Esophagus muscularis mucosa (tissue), 4 donors: Measurements from ENCODE around the gene LIN9.

Experiments used
- CTCF ChIP-seq, 3 experiments: fragments of 200-600 bp in 2 of 3; fragments of 450-650 bp in 1 of 3; sonication (generic) in 2 of 3; IDR thresholded peaks; one replicate each; pipeline ENCODE4 v1.5.1; 2017 to 2019; ENCODE audit warnings: antibody characterized with exemption in 3 of 3, mild to moderate bottlenecking in 2 of 3, moderate library complexity in 1 of 3
- EP300 ChIP-seq: sonication (generic); formaldehyde crosslinking; IDR thresholded peaks from one replicate; pipeline ENCODE4 v1.6.1; 2017; ENCODE audit warnings: antibody characterized with exemption
- POLR2A ChIP-seq: fragments of 450-650 bp; IDR thresholded peaks from one replicate; pipeline ENCODE4 v1.6.1; 2017; ENCODE audit warnings: antibody characterized with exemption, moderate library complexity, mild to moderate bottlenecking, low read depth
- POLR2AphosphoS5 ChIP-seq, 2 donors: sonication (generic); formaldehyde crosslinking; IDR thresholded peaks; one replicate each; pipeline ENCODE4 v1.6.1; 2017; ENCODE audit warnings: antibody characterized with exemption in 2 of 2

GRCh38 chr1:226248091-226248490 lies 60.9 kb downstream of the LIN9 start:
- TF ChIP-seq POLR2AphosphoS5 (IDR thresholded peaks at IDR 0.05) (no peak), CTCF (IDR thresholded peaks at IDR 0.05) (no peak), EP300 (no peak), POLR2A (no peak)
